IPS-15b (cell line): Measurements from ENCODE around the gene CAPN2.
"Not testable (repeated sequence)": the region's sequence is repeated elsewhere in the genome, so short reads cannot be mapped to it uniquely, and the experiment has no call there.

Source experiments
- H3K27me3 ChIP-seq: one replicate; pipeline ENCODE4 v1.6.1; 2013; ENCODE audit warnings: low read length; ENCODE audit not compliant: control insufficient read depth, insufficient read depth
- H3K36me3 ChIP-seq: one replicate; pipeline ENCODE4 v1.6.1; 2013; ENCODE audit warnings: low read length; ENCODE audit not compliant: control insufficient read depth, insufficient read depth
- H3K4me1 ChIP-seq: one replicate; pipeline ENCODE4 v1.6.1; 2013; ENCODE audit warnings: mild to moderate bottlenecking, low read length; ENCODE audit not compliant: control insufficient read depth, insufficient read depth
- H3K4me3 ChIP-seq: one replicate; pipeline ENCODE4 v1.5.1; 2013; ENCODE audit warnings: low read depth, low read length
- H3K9ac ChIP-seq: one replicate; pipeline ENCODE4 v1.6.1; 2013; ENCODE audit warnings: low read depth, mild to moderate bottlenecking, low read length
- H3K9me3 ChIP-seq: one replicate; pipeline ENCODE4 v1.6.1; 2013; ENCODE audit warnings: mild to moderate bottlenecking, low read length; ENCODE audit not compliant: control insufficient read depth, insufficient read depth

The CAPN2 gene

DNA sequence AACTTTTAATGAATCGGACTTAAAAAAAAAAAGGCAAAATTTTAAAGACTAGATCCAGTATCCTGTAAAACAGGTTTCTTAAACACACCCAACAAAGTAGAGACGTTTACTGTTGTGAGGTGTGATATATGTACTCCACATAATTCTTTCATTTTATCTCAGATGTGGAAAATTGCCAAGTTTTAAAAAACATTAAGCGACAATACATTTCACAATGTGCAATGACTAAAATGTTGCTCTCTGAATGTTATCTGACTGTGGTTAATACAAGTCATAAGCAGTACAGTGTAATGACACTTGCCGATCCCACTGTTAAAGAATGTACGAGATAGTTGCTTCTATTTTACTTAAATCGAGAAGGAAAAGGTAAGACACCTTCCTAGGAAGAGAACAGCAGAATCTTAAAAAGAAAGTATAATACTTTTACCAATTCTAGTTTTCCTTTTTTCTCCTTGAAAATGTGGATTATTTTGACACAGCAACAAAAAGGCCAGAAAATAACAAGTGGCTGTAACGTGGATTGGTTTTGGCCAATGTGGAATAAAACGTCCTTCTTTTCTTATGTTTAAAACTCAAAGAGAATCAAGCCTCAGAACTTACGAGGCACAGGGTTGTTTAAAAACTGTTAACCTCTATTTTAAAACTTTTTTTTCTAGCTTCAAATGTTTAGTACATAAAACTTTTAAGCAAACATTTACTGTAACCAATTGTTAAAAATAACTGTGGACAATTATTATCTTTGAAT is 82.0 kb downstream of the CAPN2 start:
- Histone ChIP-seq H3K4me1 (no peaks in the 10 kb centered on the region), H3K4me3 (no peak overlapping the region), H3K27me3 (no peaks in the 10 kb centered on the region), H3K9me3 (no peaks in the 10 kb centered on the region), H3K9ac (no peak overlapping the region), H3K36me3 (peaks cover 6% of the 10 kb centered on the region)

DNA sequence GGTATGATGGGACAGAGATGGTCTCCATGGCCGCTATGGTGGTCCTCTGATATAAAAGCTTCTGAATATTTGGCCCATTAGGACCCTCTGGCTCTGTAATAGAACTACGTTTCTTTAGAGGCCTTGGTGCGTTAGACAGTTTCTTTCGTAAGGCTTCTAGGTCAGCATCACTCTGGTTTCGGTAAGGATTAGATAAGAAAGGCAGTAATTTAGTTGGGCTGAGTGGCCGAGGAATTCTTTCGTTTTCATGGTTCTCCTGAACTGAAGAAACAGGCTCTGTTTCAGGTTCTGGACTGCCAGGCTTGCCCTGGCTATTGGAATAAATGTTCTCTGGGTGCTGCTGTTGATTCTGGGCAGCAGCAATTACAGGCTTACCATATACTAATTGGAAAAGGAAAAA is 83.9 kb downstream of the CAPN2 start:
- H3K9ac ChIP-seq: no peak overlapping the region
- peaks cover 16% of the 10 kb centered on the region for H3K36me3 ChIP-seq
- no peaks in the 10 kb centered on the region for H3K27me3 ChIP-seq
- no peaks in the 10 kb centered on the region for H3K4me1 ChIP-seq
- H3K4me3 ChIP-seq: no peak overlapping the region
- H3K9me3 ChIP-seq: no peaks in the 10 kb centered on the region

DNA sequence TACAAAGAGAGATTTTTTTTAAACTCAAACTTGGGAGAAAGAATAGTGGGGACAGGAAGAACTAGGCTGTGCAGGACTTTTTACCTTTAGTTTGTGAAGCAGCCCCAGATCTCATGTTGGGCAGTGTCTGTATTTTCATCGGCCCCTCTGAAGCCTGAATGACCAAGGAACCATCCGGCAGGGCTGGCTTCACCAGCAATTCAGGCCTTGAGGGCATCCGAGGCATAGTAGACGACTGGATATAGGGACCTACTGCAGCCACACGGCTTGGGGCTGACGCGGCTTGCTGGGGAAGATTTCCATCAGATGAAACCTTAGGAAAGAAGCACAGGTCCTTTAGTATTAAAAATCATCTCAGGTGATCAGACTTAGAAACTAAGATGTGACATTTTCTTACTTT is 89.7 kb downstream of the CAPN2 start:
- peaks cover 28% of the 10 kb centered on the region for H3K36me3 ChIP-seq
- no peak overlapping the region for H3K9ac ChIP-seq
- no peaks in the 10 kb centered on the region for H3K4me1 ChIP-seq
- H3K9me3 ChIP-seq: no peaks in the 10 kb centered on the region
- no peak overlapping the region for H3K4me3 ChIP-seq
- H3K27me3 ChIP-seq: no peaks in the 10 kb centered on the region

DNA sequence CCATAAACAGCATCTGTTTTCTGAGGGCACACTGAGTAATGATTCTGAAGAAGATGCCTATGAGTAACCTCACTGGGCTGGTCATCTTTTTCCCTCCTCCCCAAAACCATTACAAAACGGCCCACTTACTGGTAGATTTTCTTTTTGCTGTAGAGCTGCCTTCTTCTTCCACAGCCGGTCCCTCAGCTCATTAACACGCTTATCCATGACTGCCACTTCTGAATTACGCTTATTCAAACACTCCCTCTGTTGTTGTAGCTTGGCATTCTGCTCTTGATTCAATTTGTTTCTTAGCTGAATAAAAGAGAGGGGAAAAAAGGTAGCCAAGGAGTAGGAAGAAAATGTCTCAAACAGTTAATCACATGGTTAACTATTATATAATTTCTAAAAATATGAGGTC is 90.3 kb downstream of the CAPN2 start:
- H3K9ac ChIP-seq: no peak overlapping the region
- H3K27me3 ChIP-seq: no peaks in the 10 kb centered on the region
- H3K4me1 ChIP-seq: no peaks in the 10 kb centered on the region
- H3K36me3 ChIP-seq: peaks cover 28% of the 10 kb centered on the region
- no peak overlapping the region for H3K4me3 ChIP-seq
- no peaks in the 10 kb centered on the region for H3K9me3 ChIP-seq

DNA sequence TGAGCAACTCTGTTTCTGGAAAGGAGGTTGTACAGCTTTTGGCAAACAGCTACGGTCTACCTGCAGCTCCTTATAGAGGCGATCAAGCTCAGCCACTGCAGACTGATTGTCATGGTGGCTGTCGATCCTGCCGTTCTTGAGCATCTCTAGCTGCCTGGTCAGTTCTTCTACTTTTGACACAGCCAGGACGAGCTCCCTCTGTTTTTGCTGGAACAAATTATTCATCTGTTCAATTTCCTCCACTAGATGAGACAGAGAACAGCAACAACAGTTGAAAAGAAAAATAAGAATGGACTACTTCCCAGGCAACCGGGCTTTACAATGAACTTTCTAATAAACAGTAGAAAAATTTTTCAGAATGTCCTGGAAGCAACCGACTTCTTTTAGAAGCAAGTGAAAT is 90.9 kb downstream of the CAPN2 start:
- H3K27me3 ChIP-seq: no peaks in the 10 kb centered on the region
- no peak overlapping the region for H3K4me3 ChIP-seq
- H3K9ac ChIP-seq: no peak overlapping the region
- H3K36me3 ChIP-seq: peaks cover 25% of the 10 kb centered on the region
- H3K9me3 ChIP-seq: no peaks in the 10 kb centered on the region
- no peaks in the 10 kb centered on the region for H3K4me1 ChIP-seq

DNA sequence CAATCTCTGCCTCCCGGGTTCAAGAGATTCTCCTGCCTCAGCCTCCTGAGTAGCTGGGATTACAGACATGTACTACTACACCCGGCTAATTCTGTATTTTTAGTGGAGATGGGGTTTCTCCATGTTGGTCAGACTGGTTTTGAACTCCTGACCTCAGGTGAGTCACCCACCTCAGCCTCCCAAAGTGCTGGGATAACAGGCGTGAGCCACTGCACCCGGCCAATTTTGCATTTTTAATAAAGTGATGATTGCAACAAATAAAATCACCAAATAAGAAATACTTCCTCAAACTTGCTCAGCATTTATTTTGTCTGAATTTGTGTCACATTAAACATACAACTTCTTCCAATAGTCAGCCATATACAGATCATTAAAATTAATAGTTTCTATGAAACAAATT is 97.6 kb downstream of the CAPN2 start:
- H3K27me3 ChIP-seq, H3K36me3 ChIP-seq, H3K9ac ChIP-seq, H3K4me1 ChIP-seq, H3K9me3 ChIP-seq, H3K4me3 ChIP-seq: not testable (repeated sequence)

DNA sequence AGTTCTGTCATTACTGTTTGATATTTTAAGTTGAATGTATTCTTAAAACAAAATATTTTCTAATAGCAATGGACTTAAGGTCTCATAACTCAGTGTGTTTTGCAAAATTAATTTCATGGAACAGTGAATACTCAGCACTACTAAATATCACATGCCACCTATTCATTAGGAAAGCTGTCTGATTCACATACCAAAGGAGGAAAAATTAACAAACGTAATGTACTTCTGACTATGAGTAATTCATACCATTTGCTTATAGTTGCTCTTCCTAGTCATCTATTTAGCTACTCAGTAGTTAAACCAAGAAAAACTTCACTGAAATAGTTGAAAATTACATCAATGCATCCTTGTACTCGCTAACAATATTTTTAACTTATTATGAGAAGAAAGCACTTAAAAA is 98.2 kb downstream of the CAPN2 start:
- Histone ChIP-seq H3K4me1 (no peaks in the 10 kb centered on the region), H3K36me3 (no peaks in the 10 kb centered on the region), H3K4me3 (no peak overlapping the region), H3K27me3 (no peaks in the 10 kb centered on the region), H3K9me3 (no peaks in the 10 kb centered on the region), H3K9ac (no peak overlapping the region)

DNA sequence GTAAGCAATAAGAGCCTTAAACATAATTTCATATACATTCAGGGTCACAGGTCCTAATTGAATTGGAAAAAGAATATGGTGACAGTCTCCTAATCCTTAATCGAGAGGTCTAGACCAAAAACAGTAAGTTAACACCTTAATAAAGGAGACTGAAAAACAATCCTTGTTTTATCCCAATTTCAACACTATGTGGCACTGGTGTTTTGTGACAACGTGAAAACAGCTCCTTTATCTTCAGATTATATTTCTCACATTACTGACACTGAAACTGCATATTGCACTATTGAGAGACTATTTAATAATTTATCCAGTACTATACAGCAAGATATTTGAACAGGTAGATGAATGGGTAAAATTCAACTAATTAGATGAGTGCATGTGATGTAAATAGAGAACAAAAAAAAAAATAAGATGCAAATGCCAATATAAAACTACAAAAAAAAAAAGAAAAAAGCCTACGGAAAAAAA is 99.3 kb downstream of the CAPN2 start:
- Histone ChIP-seq H3K9me3 (no peaks in the 10 kb centered on the region), H3K9ac (no peak overlapping the region), H3K4me3 (no peak overlapping the region), H3K27me3 (no peaks in the 10 kb centered on the region), H3K36me3 (no peaks in the 10 kb centered on the region), H3K4me1 (no peaks in the 10 kb centered on the region)

DNA sequence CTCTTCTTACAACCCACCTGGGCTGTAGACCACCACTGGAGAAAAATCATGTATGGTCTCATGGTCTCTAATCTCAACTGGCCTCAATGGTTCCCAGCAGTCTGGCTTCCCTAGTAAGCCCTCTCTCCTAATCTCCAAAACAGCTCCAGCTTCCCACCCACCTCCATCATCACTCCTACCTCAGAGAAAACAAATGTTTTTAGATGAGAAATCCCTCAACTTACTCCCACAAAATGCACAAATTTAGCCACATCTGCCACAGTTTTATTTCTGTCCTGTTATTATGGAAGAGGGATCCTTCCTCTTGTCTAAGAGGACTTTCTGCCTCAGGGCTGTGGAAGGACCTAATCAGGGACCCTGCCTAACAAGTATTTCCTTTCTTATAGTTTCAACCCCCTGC is 101.3 kb downstream of the CAPN2 start:
- Histone ChIP-seq H3K9ac (no peak overlapping the region), H3K4me1 (no peaks in the 10 kb centered on the region), H3K27me3 (no peaks in the 10 kb centered on the region), H3K4me3 (no peak overlapping the region), H3K9me3 (no peaks in the 10 kb centered on the region), H3K36me3 (no peaks in the 10 kb centered on the region)

DNA sequence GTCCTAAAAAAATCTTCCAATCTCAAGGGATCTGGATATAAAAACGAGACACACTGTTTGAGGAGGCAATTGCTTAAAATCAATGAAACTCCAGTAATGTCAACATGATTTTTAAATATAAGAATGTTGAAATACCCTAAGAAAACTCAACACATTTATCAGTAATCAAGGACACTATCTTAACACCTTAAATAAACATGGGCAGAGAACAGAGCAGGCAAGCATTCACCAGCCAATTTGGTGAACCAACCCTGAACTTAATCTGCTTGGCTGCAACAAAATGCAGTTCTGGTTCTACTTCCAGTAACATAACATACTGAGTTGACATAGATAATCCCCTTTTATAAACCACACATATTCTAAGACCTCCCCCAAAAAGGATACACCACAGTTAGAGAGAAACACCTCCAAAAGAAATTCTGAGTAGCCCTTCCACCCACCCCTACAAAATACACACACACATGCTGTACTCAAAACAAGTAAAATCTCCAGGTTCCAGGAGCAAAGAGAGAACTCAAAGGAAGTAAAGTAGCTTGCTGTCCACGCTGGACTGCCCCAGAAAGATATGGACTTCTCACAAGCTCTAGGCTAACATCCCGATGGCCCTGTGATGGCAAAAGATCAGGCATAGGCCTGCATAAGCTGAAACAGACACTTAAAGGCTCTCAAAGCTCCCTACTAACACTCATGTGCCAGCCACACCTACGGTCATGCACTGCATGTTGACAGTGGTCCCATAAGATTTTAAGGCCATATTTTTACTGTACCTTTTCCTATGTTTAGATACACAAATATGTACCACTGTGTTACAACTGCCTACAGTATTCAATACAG is 102.9 kb downstream of the CAPN2 start:
- H3K9ac ChIP-seq: no peak overlapping the region
- H3K4me1 ChIP-seq: no peaks in the 10 kb centered on the region
- H3K27me3 ChIP-seq: no peaks in the 10 kb centered on the region
- no peak overlapping the region for H3K4me3 ChIP-seq
- no peaks in the 10 kb centered on the region for H3K9me3 ChIP-seq
- peaks cover 4% of the 10 kb centered on the region for H3K36me3 ChIP-seq

DNA sequence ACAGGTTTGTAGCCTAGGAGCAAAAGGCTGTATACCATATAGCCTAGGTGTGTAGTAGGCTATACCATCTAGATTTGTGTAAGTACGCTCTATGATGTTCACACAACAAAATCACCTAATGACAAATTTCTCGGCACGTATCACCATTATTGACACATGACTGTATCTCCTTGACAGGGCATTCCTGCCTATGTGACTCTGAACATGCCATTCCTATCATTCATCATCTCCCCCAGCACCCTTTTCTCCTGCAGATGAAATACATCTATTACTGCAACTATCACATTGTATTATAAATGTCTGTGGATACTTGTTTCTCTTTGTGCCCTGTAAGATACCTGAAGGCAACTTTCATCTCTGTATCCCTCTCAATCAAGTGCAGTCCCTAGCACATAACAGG is 103.5 kb downstream of the CAPN2 start:
- H3K4me3 ChIP-seq: no peak overlapping the region
- peaks cover 4% of the 10 kb centered on the region for H3K36me3 ChIP-seq

DNA sequence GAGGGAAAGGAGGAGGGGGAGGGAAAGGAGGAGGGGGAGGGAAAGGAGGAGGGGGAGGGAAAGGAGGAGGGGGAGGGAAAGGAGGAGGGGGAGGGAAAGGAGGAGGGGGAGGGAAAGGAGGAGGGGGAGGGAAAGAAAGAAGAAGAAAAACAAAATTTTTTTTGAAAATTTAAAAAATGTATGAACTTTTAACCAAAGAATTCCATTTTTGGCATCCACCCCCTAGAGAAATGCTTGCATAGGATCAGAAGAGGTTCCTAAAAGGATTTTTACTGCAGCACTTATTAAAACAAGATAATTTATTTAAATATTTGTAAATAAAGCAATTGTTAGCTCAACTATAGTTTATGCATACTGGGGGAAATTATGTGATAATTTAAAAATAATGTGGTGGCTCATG is 104.9 kb downstream of the CAPN2 start:
- H3K9me3 ChIP-seq, H3K27me3 ChIP-seq, H3K4me3 ChIP-seq, H3K9ac ChIP-seq, H3K4me1 ChIP-seq, H3K36me3 ChIP-seq: not testable (repeated sequence)

More for the DNA sequence above, 103.5 kb downstream of the CAPN2 start:
- H3K9me3 ChIP-seq: no peaks in the 10 kb centered on the region
- H3K9ac ChIP-seq: no peak overlapping the region
- no peaks in the 10 kb centered on the region for H3K4me1 ChIP-seq
- H3K27me3 ChIP-seq: no peaks in the 10 kb centered on the region
